ENCODE results near the gene PIK3R3. TPM values are rescaled to one million over a fixed set of nuclear protein-coding genes. Genes with fewer than 3 reads are reported as not detected.
"Not testable (repeated sequence)": the region's sequence is repeated elsewhere in the genome, so short reads cannot be mapped to it uniquely, and the experiment has no call there.

Gene PIK3R3
- total and polyA plus RNA-seq, 7 experiments from 2014 or later = 0.03 to 3.0 (median 0.39) TPM; not detected in 1

DNA sequence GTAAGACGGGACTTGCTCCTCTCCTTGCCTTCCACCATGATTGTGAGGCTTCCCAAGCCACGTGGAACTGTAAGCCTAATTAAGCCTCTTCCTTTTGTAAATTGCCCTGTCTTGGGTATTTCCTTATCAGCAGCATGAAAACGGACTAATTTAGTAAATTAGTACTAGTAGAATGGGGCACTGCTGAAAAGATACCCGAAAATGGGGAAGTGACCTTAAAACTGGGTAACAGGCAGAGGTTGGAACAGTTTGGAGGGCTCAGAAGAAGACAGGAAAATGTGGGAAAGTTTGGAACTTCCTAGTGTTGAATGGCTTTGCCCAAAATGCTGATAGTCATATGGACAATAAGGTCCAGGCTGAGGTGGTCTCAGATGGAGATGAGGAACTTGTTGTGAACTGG is 75.2 kb downstream of the PIK3R3 start:
- POLR2A ChIA-PET = interaction anchor here (0.6 kb wide), 1 partner anchor 128 kb away, joined by 3 read pairs; no protein-coding TSS in a partner anchor
- CTCF ChIA-PET; H3K27me3 Mint-ChIP-seq; H3K4me3 ChIP-seq (ENCODE audit: low read length); H3K9me3 ChIP-seq (ENCODE audit: control insufficient read depth in 2 of 3, low read length in 3 of 3); H3K27ac Mint-ChIP-seq; H3K4me1 Mint-ChIP-seq; H3K4me3 Mint-ChIP-seq; ATAC-seq; H3K4me1 ChIP-seq (ENCODE audit: control insufficient read depth in 2 of 2, insufficient read depth in 2 of 2, low read length in 2 of 2); H3K9me3 Mint-ChIP-seq; DNase-seq; intact Hi-C loops (cut with micrococcal nuclease); H3K27ac ChIP-seq (ENCODE audit: low read depth, low read length); H3K36me3 ChIP-seq (ENCODE audit: control insufficient read depth in 2 of 3, insufficient read depth in 3 of 3, low read length in 3 of 3); H3K27me3 ChIP-seq (ENCODE audit: control insufficient read depth in 2 of 2, insufficient read depth in 2 of 2, low read length in 2 of 2): not testable (repeated sequence)
- H3K36me3 Mint-ChIP-seq = peaks cover 0 to 16% (median 8%) of the 10 kb centered on the region in 5 donors

DNA sequence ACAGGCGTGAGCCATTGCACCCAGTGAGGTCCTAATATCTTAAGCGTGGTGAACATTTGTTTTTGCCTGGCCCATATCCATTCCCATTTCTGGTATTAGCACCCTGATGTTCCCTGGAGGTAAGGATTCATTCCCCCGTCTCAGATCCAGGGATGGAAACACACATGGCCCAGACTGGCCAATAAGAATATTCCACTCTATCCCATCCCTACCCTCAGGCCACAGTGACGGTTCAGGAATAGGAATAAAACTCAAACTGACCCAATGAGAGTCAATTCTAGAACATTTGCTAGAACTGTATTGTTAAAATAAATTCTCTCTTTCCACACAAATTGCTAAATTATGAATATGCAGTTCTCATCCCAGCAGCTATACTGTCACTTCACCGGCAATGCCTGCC is 76.1 kb downstream of the PIK3R3 start:
- ChIA-PET POLR2A (interaction anchor here (0.6 kb wide), 1 partner anchor 129 kb away, joined by 3 read pairs; no protein-coding TSS in a partner anchor), CTCF (interaction anchor here (0.8 kb wide), 1 partner anchor 20 kb away, joined by 3 read pairs; no protein-coding TSS in a partner anchor)
- Histone ChIP-seq H3K27me3 (ENCODE audit: control insufficient read depth in 2 of 2, insufficient read depth in 2 of 2, low read length in 2 of 2) (no peaks in the 10 kb centered on the region), H3K9me3 (ENCODE audit: control insufficient read depth in 2 of 3, low read length in 3 of 3) (no peaks in the 10 kb centered on the region), H3K4me1 (ENCODE audit: control insufficient read depth in 2 of 2, insufficient read depth in 2 of 2, low read length in 2 of 2) (no peaks in the 10 kb centered on the region), H3K4me3 (ENCODE audit: low read length) (no peak overlapping the region), H3K36me3 (ENCODE audit: control insufficient read depth in 2 of 3, insufficient read depth in 3 of 3, low read length in 3 of 3) (no peaks in the 10 kb centered on the region), H3K27ac (ENCODE audit: low read depth, low read length) (no peak overlapping the region)
- no peak overlapping the region for H3K4me3 Mint-ChIP-seq
- no peak for ATAC-seq
- H3K36me3 Mint-ChIP-seq = peaks cover 0 to 14% (median 6%) of the 10 kb centered on the region in 5 donors
- H3K9me3 Mint-ChIP-seq = peaks cover 0 to 6% (median 0%) of the 10 kb centered on the region in 11 donors
- no peak for DNase-seq
- H3K4me1 Mint-ChIP-seq = peaks cover 0 to 2% (median 0%) of the 10 kb centered on the region in 7 donors
- peaks cover 0 to 3% (median 0%) of the 10 kb centered on the region in 5 donors for H3K27me3 Mint-ChIP-seq
- no peak overlapping the region for H3K27ac Mint-ChIP-seq
- intact Hi-C loops (cut with micrococcal nuclease) = no loop called here

DNA sequence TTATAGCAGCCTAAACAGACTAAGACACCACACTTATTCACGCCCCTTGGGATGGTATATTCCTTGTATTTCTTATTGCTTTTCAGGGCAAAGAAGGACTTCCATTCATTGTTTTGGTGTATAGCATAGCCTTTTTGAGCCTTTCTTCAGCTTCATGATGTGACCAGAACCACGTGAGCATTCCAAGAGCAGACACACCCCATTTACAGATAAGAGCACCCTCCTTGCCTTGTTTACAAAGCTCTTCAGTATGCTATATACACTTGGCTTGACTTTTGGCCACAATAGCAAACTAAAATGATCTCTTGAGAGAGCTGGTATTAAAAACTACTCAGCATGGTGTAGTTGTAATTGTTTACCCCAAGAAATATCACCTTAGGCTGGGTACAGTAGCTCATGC is 78.7 kb downstream of the PIK3R3 start:
- no peak overlapping the region for H3K4me3 ChIP-seq (ENCODE audit: low read length)
- Mint-ChIP-seq H3K27ac (no peak overlapping the region), H3K9me3 (peaks cover 0 to 6% (median 0%) of the 10 kb centered on the region in 11 donors), H3K36me3 (peaks cover 0 to 8% (median 4%) of the 10 kb centered on the region in 5 donors), H3K4me3 (no peak overlapping the region), H3K27me3 (peaks cover 0 to 11% (median 4%) of the 10 kb centered on the region in 5 donors), H3K4me1 (no peaks in the 10 kb centered on the region)
- H3K9me3 ChIP-seq (ENCODE audit: control insufficient read depth in 2 of 3, low read length in 3 of 3) = no peaks in the 10 kb centered on the region
- no peak overlapping the region for H3K27ac ChIP-seq (ENCODE audit: low read depth, low read length)
- H3K27me3 ChIP-seq (ENCODE audit: control insufficient read depth in 2 of 2, insufficient read depth in 2 of 2, low read length in 2 of 2) = no peaks in the 10 kb centered on the region
- H3K4me1 ChIP-seq (ENCODE audit: control insufficient read depth in 2 of 2, insufficient read depth in 2 of 2, low read length in 2 of 2) = no peaks in the 10 kb centered on the region
- CTCF ChIA-PET = no interaction called here
- no peaks in the 10 kb centered on the region for H3K36me3 ChIP-seq (ENCODE audit: control insufficient read depth in 2 of 3, insufficient read depth in 3 of 3, low read length in 3 of 3)
- POLR2A ChIA-PET = no interaction called here
- ATAC-seq (no peak), DNase-seq (no peak)
- intact Hi-C loops (cut with micrococcal nuclease) = no loop called here

GRCh38 chr1:46044116-46044515 is 88.3 kb downstream of the PIK3R3 start:
- H3K36me3 Mint-ChIP-seq = no peaks in the 10 kb centered on the region
- Histone ChIP-seq H3K4me1 (ENCODE audit: control insufficient read depth in 2 of 2, insufficient read depth in 2 of 2, low read length in 2 of 2) (no peaks in the 10 kb centered on the region), H3K27me3 (ENCODE audit: control insufficient read depth in 2 of 2, insufficient read depth in 2 of 2, low read length in 2 of 2) (no peaks in the 10 kb centered on the region), H3K36me3 (ENCODE audit: control insufficient read depth in 2 of 3, insufficient read depth in 3 of 3, low read length in 3 of 3) (no peaks in the 10 kb centered on the region), H3K27ac (ENCODE audit: low read depth, low read length) (no peak overlapping the region), H3K4me3 (ENCODE audit: low read length) (no peak overlapping the region), H3K9me3 (ENCODE audit: control insufficient read depth in 2 of 3, low read length in 3 of 3) (no peaks in the 10 kb centered on the region)
- H3K4me1 Mint-ChIP-seq = peaks cover 0 to 8% (median 5%) of the 10 kb centered on the region in 7 donors
- no peaks in the 10 kb centered on the region for H3K9me3 Mint-ChIP-seq
- H3K27ac Mint-ChIP-seq = no peak overlapping the region
- ATAC-seq = no peak
- H3K27me3 Mint-ChIP-seq = peaks cover 0 to 12% (median 4%) of the 10 kb centered on the region in 5 donors
- intact Hi-C loops (cut with micrococcal nuclease) = no loop called here
- ChIA-PET POLR2A (no interaction called here), CTCF (interaction anchor here (0.6 kb wide), 1 partner anchor 47 kb away, joined by 3 read pairs; no protein-coding TSS in a partner anchor)
- no peak for DNase-seq
- no peak overlapping the region for H3K4me3 Mint-ChIP-seq

- no peaks in the 10 kb centered on the region for H3K36me3 ChIP-seq (ENCODE audit: control insufficient read depth in 2 of 3, insufficient read depth in 3 of 3, low read length in 3 of 3)
- peak overlapping the region in 2 of 9 donors; percentile 4 to 10 for H3K27ac Mint-ChIP-seq
- DNase-seq (no peak), ATAC-seq (peak; percentile 78)
- no peaks in the 10 kb centered on the region for H3K27me3 ChIP-seq (ENCODE audit: control insufficient read depth in 2 of 2, insufficient read depth in 2 of 2, low read length in 2 of 2)
- intact Hi-C loops (cut with micrococcal nuclease) = no loop called here
- H3K27ac ChIP-seq (ENCODE audit: low read depth, low read length) = no peak overlapping the region
- H3K9me3 ChIP-seq (ENCODE audit: control insufficient read depth in 2 of 3, low read length in 3 of 3) = no peaks in the 10 kb centered on the region
- H3K9me3 Mint-ChIP-seq = no peaks in the 10 kb centered on the region
- no peaks in the 10 kb centered on the region for H3K36me3 Mint-ChIP-seq
- peaks cover 0 to 8% (median 5%) of the 10 kb centered on the region in 7 donors for H3K4me1 Mint-ChIP-seq
- H3K4me1 ChIP-seq (ENCODE audit: control insufficient read depth in 2 of 2, insufficient read depth in 2 of 2, low read length in 2 of 2) = no peaks in the 10 kb centered on the region
- no peak overlapping the region for H3K4me3 Mint-ChIP-seq
- CTCF ChIA-PET = interaction anchor here (0.6 kb wide), 1 partner anchor 47 kb away, joined by 3 read pairs; no protein-coding TSS in a partner anchor
- no peak overlapping the region for H3K4me3 ChIP-seq (ENCODE audit: low read length)
- peaks cover 0 to 10% (median 4%) of the 10 kb centered on the region in 5 donors for H3K27me3 Mint-ChIP-seq
- POLR2A ChIA-PET = no interaction called here
Observed at GRCh38 chr1:46043458-46044017, 88.9 kb downstream of the PIK3R3 start.

- H3K4me3 Mint-ChIP-seq = no peak overlapping the region
- Histone ChIP-seq H3K36me3 (ENCODE audit: control insufficient read depth in 2 of 3, insufficient read depth in 3 of 3, low read length in 3 of 3) (no peaks in the 10 kb centered on the region), H3K4me3 (ENCODE audit: low read length) (no peak overlapping the region), H3K27me3 (ENCODE audit: control insufficient read depth in 2 of 2, insufficient read depth in 2 of 2, low read length in 2 of 2) (no peaks in the 10 kb centered on the region), H3K4me1 (ENCODE audit: control insufficient read depth in 2 of 2, insufficient read depth in 2 of 2, low read length in 2 of 2) (no peaks in the 10 kb centered on the region), H3K27ac (ENCODE audit: low read depth, low read length) (no peak overlapping the region), H3K9me3 (ENCODE audit: control insufficient read depth in 2 of 3, low read length in 3 of 3) (no peaks in the 10 kb centered on the region)
- no peak for ATAC-seq
- H3K36me3 Mint-ChIP-seq = no peaks in the 10 kb centered on the region
- ChIA-PET POLR2A (no interaction called here), CTCF (interaction anchor here (0.7 to 1.4 kb wide), 4 partner anchors 14 to 182 kb away, joined by 3 to 4 read pairs (median 3); no protein-coding TSS in a partner anchor)
- no peak for DNase-seq
- H3K4me1 Mint-ChIP-seq = peaks cover 0 to 8% (median 5%) of the 10 kb centered on the region in 7 donors
- no peak overlapping the region for H3K27ac Mint-ChIP-seq
- intact Hi-C loops (cut with micrococcal nuclease) = no loop called here
- H3K27me3 Mint-ChIP-seq = peaks cover 0 to 6% (median 4%) of the 10 kb centered on the region in 5 donors
- no peaks in the 10 kb centered on the region for H3K9me3 Mint-ChIP-seq
Observed at GRCh38 chr1:46041974-46042373, 90.5 kb downstream of the PIK3R3 start.

DNA sequence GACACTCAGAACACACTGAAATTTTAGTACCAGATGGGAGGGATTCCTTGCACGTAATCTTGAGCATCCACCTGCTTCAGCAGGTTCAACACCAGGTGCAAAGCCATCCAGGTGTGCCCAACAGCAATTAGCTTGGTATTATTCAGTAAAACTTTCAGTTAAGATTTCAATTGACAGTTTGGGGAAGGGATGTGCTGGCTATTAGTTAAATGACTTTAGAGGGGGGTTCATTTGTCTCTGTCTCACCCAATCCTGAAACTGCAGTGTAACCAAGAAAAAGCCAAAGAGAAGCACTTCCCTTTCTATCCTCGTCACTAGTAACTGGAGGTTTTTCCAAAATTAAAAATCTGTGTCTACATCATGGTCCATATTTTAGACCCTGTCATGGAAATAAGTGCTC is 90.9 kb downstream of the PIK3R3 start:
- no peak for DNase-seq
- H3K4me3 ChIP-seq (ENCODE audit: low read length) = no peak overlapping the region
- no peak overlapping the region for H3K27ac ChIP-seq (ENCODE audit: low read depth, low read length)
- H3K36me3 ChIP-seq (ENCODE audit: control insufficient read depth in 2 of 3, insufficient read depth in 3 of 3, low read length in 3 of 3) = no peaks in the 10 kb centered on the region
- Mint-ChIP-seq H3K4me1 (peaks cover 0 to 8% (median 5%) of the 10 kb centered on the region in 7 donors), H3K36me3 (no peaks in the 10 kb centered on the region), H3K9me3 (no peaks in the 10 kb centered on the region), H3K4me3 (no peak overlapping the region), H3K27ac (no peak overlapping the region), H3K27me3 (peaks cover 0 to 6% (median 4%) of the 10 kb centered on the region in 5 donors)
- ATAC-seq = no peak
- intact Hi-C loops (cut with micrococcal nuclease) = no loop called here
- POLR2A ChIA-PET = no interaction called here
- CTCF ChIA-PET = interaction anchor here (0.7 to 1.4 kb wide), 3 partner anchors 13 to 183 kb away, joined by 3 to 4 read pairs (median 3); no protein-coding TSS in a partner anchor
- H3K4me1 ChIP-seq (ENCODE audit: control insufficient read depth in 2 of 2, insufficient read depth in 2 of 2, low read length in 2 of 2) = no peaks in the 10 kb centered on the region
- H3K9me3 ChIP-seq (ENCODE audit: control insufficient read depth in 2 of 3, low read length in 3 of 3) = no peaks in the 10 kb centered on the region
- no peaks in the 10 kb centered on the region for H3K27me3 ChIP-seq (ENCODE audit: control insufficient read depth in 2 of 2, insufficient read depth in 2 of 2, low read length in 2 of 2)
